Measurements from ENCODE around the gene BRPF1. TPM values are rescaled to one million over a fixed set of nuclear protein-coding genes. Genes with fewer than 3 reads are reported as not detected.

Gene BRPF1
- total RNA-seq, 1 donor from 2014 or later = 19.8 TPM

DNA sequence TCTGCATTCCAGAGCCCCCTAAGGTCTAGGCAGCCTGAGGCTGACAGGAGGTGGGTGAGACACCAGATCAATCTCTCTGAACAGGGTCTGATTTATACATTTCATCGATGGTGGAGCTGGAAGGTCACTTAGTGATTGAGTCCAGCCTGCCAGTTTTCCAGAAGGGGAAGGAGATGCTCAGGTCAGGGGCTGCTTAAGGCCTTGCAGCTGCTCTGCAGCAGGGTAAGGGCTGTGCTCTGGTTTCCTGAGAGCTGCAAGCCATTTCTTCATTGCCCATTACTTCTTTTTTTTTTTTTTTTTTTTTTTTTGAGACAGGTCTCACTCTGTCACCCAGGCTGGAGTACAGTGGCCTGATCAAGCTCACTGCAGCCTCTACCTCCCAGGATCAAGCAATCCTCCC is 50.0 kb downstream of the BRPF1 start:
- ATAC-seq (no peak), DNase-seq (ENCODE audit: low spot score) (no peak)
- intact Hi-C loops (cut with DNase I) = no loop called here

DNA sequence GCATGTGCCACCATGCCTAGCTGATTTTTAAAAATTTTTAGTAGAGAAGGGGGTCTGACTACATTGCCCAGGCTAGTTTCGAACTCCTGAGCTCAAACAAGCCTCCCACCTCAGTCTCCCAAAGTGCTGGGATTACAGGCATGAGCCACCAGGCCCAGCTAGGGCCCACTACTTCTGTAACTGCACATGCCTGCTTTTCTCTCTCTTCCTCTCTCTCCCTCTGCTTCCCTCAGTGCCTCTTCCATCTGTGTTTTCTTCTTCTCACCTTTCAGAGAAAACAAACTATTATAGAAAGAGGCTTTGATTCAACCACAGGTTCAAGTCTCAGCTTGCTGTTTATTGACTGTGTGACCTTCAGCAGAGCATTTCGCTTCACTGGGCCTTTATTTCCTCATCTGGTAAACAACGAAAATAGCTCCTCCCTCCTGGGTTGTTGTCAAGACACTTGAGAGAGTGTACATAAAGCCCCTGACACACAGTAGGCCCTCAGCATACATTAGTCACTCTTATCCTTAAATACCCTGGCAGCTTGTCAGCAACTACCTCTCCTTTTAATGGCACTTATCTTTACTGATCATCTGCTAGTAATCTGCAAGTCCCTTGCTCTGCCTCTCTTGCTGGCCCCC is 50.6 kb downstream of the BRPF1 start:
- DNase-seq (ENCODE audit: low spot score) = no peak
- ATAC-seq = no peak
- intact Hi-C loops (cut with DNase I) = no loop called here

DNA sequence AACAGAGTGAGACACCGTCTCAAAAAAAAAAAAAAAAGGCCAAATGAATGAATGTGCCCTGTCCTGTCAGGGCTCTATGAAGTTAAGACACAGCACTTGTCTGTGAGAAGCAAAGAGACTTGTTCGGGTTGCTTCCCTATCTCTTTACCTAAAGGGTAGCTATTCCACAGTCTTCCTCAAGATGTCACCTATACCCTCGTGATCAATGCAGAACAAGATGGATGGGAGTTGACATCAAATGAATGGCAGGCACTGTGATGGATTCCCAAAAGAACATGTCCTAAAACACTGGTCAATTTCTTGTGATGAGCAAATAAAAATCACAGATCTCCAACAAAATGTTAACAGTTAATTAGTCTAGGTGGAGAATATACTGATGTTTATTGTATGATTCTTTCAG is 51.2 kb downstream of the BRPF1 start:
- intact Hi-C loops (cut with DNase I) = no loop called here
- no peak for ATAC-seq
- DNase-seq (ENCODE audit: low spot score) = no peak

DNA sequence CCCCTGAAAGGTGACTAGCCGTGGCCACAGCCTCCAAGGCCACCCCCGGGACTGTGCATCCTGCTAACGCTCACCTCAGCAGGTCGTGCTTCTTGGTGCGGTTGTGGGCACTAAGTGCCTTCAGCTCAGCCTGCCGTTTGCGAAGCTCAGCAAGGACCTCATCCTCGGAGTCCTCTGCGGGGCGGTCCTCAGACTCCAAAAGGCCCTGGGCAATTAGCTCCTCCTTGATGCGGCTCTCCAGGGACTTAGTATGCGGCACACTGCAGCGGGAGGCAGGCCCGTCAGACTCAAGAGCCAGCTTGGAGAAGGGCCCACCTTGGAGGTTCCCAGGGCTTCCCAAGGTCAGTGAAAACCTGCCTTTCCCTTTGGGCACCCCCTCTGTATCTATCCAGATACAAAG is 52.4 kb downstream of the BRPF1 start:
- intact Hi-C loops (cut with DNase I) = no loop called here
- ATAC-seq (no peak), DNase-seq (ENCODE audit: low spot score) (no peak)

DNA sequence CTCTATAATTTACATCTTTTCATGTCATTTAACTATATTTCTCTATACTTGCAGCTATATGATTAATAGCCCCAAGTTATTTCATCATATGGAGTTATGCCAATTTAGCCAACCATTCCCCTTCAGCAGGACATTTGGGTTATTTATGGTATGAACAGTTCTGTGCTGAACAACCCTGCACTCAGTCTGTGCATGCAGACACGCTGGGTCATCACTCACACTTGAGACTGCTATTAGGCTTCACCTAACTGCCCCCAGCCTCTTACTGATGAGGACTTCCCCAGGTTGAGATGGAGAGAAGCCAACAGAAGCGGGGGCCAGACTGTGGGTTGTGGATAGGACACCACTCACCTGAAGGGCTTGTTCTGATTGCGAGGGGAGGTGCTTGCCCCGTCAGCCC is 53.4 kb downstream of the BRPF1 start:
- DNase-seq (ENCODE audit: low spot score) = no peak
- intact Hi-C loops (cut with DNase I) = no loop called here
- no peak for ATAC-seq

DNA sequence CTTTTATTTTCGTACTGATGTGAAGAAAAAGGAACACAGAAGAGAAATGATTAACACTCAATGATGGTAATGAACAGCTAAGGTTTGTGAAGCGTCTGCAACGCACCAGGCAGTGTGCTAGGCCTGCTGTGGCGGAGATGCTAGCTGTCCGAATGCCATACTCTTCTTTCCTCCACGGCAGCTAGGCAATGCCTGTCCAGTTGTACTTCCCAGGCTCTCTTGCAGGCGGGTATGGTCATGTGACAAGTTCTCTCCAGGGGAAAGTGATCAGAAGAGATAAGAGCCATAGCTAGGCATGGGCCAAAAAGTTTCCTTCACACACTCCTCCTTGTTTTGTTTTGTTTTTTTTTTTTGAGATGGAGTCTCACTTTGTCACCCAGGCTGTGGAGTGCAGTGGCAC is 54.1 kb downstream of the BRPF1 start:
- ATAC-seq (no peak), DNase-seq (ENCODE audit: low spot score) (no peak)

DNA sequence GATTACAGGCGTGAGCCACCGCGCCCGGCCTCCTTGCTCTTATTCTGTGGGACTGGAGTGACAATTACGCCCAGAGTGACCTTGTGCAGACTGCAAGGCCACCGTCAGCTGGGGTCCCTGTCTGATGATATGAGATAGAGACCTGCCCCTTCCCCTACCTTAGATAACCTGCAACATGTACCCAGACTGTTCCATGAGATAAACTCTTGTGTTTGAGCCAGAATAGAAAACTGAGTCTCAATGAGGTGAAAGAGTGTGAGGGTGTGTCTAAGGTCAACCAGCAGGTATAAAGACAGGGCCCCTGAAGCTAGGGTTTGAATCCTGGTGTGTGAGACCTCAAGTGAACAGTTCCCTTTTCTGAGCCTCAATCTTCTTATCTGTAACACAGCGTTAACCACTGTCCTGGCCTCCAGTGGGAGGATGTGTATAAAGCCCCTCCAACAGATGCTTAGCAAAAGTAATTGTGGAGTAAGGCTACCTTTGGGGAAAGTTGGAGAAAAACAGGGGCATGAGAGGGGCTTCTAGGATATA is 54.7 kb downstream of the BRPF1 start:
- no peak for DNase-seq (ENCODE audit: low spot score)
- ATAC-seq = no peak
- intact Hi-C loops (cut with DNase I) = no loop called here

More for the DNA sequence above, 54.1 kb downstream of the BRPF1 start:
- intact Hi-C loops (cut with DNase I) = no loop called here

DNA sequence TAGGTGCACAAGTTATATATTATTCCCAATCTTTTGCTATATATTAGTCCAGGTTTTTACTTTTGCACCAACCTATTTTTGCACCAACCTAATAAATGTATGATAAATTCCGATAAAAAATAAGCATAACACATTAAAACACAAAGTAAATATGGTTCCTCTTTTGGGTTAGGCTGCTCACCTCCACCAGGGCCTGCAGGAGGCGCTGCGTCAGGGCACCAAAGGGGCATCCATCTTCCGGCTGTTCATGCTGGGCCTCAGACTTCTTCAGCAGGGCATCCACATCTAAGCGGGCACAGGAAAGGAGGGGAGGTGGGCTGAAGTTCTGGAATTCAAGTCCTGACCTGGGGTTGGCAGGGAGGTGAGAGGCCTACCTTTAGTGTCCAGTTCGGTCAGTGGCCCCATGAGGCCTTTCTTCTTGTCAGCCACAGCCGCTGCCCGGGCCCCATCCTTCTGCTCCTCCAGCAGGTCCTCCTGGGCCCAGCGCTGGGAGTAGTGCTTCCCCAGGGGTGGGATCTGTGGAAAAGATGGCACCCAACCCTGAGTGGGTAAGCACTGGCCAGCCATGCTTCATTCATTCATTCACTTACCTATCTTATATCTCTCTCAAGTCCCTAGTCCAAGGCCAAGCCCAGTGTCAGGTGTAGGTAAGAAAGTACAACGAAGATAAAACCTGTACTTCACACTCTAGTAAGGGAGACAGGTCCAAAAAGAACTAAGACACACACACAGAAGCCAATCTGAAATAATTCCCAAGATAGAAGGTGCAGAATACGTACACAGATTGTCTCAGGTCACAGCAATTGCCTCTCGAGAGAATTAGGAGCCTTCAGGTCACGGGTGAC is 55.5 kb downstream of the BRPF1 start:
- no peak for ATAC-seq
- intact Hi-C loops (cut with DNase I) = no loop called here
- DNase-seq (ENCODE audit: low spot score) = no peak

DNA sequence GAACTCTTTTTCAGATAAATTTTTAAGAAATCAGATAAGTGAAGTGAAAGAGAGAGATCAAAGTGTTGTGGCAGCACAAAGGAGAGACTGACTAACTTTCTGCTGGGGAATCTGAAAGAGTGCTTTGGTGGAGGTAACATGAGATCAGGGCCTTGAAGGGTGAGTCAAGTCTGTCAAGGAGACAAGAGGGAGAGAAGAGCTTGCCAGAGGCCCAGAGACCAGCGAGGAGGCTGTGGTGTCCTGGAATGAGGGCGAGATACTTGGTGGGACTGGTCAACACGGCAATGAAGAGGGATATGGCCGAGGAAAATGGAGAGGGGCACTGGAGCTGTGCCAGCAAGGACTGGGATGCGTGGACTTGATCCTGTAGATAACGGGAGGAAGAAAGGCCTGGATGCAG is 56.2 kb downstream of the BRPF1 start:
- ATAC-seq (no peak), DNase-seq (ENCODE audit: low spot score) (no peak)
- intact Hi-C loops (cut with DNase I) = no loop called here

DNA sequence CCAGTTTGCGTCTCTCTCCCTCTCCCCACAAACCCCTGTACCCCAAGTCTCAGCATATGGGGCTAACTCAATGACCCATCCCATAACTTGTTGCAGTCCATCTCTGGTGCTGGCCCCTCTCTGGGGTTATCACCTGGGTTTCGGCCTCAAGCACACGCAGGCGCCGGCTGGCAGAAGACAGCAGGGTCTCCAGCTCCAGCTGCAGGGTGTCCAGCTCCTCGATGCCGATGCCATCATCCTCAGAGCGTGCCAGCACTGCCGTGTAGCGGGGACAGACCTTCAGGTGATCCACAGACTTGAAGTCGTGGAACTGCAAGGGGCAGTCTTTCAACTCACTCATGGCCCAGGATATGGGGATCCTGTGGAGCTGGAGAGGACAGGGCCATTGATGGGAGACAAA is 59.6 kb downstream of the BRPF1 start:
- intact Hi-C loops (cut with DNase I) = no loop called here
- ATAC-seq = no peak

DNA sequence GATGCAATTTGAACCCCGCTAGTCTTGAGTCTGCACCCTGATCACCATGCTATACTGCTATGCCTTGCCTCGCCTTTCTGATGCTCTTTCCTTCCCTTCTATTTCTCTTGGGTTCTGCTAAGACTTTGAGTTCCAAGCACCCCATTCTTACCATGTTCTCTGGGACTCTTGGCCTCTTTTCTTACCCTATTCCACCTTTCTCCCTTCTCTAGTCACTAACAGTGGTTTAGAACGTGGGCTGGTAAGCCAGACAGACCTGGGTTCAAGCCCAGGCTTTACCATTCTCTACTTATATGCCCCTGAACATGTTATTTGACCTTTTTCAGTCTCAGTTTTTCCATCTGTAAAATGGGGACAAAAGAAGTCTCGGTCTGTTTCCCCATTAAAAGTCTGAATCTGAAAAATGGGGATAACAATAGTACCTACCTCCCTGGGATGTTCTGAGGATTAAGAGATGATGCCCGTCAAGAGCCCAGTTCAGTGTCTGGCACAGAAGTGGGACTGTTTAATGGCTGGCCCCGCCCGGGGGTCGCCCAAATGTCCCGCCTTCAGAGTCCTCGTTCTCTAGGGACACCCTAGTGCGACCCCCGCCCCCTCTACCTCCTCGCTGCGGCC is 60.4 kb downstream of the BRPF1 start:
- no peak for ATAC-seq
- no peak for DNase-seq (ENCODE audit: low spot score)
- intact Hi-C loops (cut with DNase I) = no loop called here

More for the DNA sequence above, 59.6 kb downstream of the BRPF1 start:
- no peak for DNase-seq (ENCODE audit: low spot score)

DNA sequence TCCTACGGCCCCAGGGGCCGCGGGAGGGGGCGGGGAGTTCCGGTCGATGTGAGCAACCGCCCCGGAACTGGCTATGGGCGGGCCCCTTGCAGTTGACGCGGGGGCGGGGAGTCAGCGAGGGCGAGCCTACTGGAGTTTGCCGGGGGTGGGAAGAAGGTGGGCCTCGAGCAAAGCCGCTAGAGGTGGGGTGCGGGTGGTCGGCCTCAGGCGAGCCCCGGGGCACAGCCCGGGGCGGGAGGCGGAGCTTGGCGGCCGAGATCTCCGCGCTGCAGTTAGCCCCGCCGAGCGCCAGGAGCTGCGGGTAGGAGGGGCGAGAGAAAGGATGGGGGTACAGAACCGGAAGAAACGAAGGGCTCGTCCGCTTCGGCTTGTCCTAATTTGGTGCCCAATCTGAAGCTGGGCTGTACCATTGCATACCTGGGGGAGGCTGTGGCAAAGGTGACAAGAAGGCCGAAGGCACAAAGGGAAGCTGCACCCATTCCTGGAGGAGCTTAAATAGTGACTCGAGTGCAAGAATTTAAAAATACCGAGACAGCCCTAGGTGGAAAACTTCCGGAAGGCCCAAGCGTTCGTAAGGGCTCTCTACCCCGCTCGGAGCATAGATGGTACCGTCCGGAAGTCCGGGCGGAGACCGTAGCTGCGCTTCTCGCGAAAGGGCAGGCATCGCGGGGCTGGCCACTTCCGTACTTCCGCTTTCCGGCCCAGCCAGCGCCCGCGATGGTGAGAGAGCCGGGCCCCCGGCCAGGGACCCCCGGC is 61.0 kb downstream of the BRPF1 start, which contains the start of the genes ARPC4 and TADA3:
Gene ARPC4, plus strand, starts transcription at position 678 of the 756 bp plus-strand sequence. Its CDS starts 40 bp downstream, at position 718.
Gene TADA3, minus strand, starts transcription at position 69 of the 756 bp plus-strand sequence. CDS start 1,007 bp downstream, outside the sequence.
- intact Hi-C loops (cut with DNase I) = no loop called here
- DNase-seq (ENCODE audit: low spot score) (peak; percentile 95), ATAC-seq (peak; percentile 97)

DNA sequence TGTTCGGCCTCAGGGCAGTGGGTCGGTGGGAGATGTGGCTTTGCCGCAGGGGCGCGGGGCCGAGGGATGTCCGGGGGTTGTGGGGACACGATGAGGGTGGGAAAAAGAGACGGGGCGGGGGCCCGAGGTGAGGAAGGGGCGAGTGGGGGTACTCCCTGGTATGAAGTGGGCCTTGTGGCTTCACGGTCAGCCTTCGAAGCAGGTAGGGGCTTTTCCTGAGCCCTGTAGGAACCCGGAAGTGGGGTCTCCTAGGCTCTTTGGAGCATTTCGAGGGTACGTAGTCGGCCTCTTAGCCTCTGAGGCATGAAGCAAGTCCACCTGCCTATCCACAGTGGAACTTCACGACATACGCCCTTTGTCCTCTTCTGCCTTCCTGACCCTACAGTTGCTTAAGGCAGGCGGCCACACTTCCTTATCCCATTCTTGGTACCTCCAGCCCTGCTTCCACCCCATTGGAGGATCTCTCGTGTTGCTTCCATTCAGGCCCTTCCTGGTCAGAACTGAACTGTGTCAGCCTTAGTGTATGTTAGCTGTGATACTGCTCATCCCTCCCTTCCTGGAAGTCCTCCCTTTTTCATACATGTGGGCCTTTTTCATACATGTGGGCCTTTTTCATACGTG is 61.7 kb downstream of the BRPF1 start:
- DNase-seq (ENCODE audit: low spot score) (no peak), ATAC-seq (peak; percentile 4)
- intact Hi-C loops (cut with DNase I) = no loop called here

DNA sequence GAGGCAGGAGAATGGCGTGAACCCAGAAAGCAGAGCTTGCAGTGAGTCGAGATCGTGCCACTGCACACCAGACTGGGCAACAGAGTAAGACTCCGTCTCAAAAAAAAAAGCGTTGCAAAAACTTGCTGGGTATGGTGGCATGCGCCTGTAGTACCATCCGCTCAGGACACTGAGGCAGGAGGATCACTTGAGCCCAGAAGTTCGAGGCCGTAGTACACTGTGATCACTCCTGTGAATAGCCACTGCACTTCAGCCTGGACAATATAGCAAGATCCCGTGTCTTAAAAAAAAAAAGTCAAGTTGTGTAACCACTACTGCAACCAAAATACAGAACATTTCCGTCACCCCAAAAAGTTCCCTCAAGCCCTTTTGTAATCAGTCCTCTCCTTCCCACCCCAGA is 62.9 kb downstream of the BRPF1 start:
- intact Hi-C loops (cut with DNase I) = no loop called here

DNA sequence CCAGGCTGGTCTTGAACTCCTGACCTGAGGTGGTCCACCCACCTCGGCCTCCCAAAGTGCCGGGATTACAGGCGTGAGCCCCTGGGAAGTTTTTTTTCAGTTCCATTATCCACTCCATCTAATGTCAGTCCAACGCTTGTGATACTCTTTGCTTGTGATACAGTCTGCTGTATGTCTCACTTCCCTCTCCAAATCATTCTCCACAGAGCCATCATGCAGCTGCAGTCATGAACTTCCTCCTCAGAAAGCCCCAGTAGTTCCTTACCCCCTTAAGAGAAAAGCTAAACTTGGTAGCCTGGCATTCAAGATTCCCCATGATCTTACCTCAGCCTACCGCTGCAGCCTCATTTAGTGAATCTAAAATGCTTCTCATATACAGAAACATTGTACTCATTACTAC is 63.7 kb downstream of the BRPF1 start:
- intact Hi-C loops (cut with DNase I) = no loop called here
- no peak for DNase-seq (ENCODE audit: low spot score)
- no peak for ATAC-seq

More for the DNA sequence above, 62.9 kb downstream of the BRPF1 start:
- DNase-seq (ENCODE audit: low spot score) = no peak
- ATAC-seq = no peak

DNA sequence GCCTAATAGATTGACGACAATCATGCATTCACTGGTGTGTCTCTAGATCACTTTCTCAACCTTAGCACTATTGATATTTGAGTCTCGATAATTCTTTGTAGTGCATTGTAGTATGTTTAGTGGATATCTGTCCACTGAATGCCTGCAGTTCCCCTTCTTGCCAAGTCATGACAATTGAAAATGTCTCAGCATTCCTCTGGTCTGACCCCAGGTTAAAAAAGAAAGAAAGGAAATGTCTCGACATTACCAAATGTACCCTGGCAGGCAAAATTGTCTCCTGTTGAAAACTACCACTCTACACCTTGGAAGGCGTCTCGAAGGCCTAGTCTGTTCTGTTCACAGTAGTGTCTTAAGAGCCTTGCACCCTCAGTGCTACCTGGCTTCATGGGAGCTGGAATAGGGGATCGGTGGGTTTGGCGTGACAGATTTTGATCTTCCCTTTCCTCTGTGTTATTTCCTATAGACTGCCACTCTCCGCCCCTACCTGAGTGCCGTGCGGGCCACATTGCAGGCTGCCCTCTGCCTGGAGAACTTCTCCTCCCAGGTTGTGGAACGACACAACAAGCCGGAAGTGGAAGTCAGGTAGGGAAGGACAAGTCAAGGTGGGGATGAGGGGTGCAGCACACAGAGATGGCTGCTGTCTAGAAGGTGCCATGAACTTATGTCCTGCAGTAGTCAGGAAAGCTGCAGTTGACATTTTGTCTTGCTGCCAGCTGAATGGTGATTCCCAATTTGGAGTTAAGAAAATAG is 65.8 kb downstream of the BRPF1 start:
- intact Hi-C loops (cut with DNase I) = no loop called here
- ATAC-seq = no peak
- no peak for DNase-seq (ENCODE audit: low spot score)
